Kidney (tissue), 14 donors: ENCODE measurements around the gene SRBD1. TPM values are rescaled to one million over a fixed set of nuclear protein-coding genes. Genes with fewer than 3 reads are reported as not detected.

Experiments
- DNase-seq, 5 donors: peaks; one replicate each; pipeline ENCODE4 v3.0.0-alpha.2; 2013 to 2020
- FAIRE-seq: peaks from 2 replicates; lab custom pipeline; 2012; peaks lifted over from hg19 to GRCh38; lab: Jason Lieb, UNC
- H3K27ac ChIP-seq, 2 donors: one replicate each; pipeline ENCODE4 v1.7.0; 2013; ENCODE audit warnings: low read depth in 2 of 2, low read length in 2 of 2, inconsistent platforms in 1 of 2
- H3K27me3 ChIP-seq: one replicate; pipeline ENCODE4 v1.7.1; 2013; ENCODE audit warnings: low read length, inconsistent platforms; ENCODE audit not compliant: control insufficient read depth, insufficient read depth
- H3K36me3 ChIP-seq, 3 donors: one replicate each; pipeline versions ENCODE4 v1.7.0 to v1.7.1; 2013; ENCODE audit warnings: low read length in 3 of 3, control low read depth in 1 of 3, inconsistent platforms in 1 of 3; ENCODE audit not compliant: insufficient read depth in 3 of 3, control insufficient read depth in 2 of 3
- H3K4me1 ChIP-seq, 3 donors: one replicate each; pipeline versions ENCODE4 v1.7.0 to v1.7.1; 2013; ENCODE audit warnings: low read length in 3 of 3, inconsistent platforms in 1 of 3, low read depth in 1 of 3; ENCODE audit not compliant: control insufficient read depth in 2 of 3, insufficient read depth in 2 of 3
- H3K4me3 ChIP-seq, 3 donors: one replicate each; pipeline versions ENCODE4 v1.7.0 to v1.8.1; 2013; ENCODE audit warnings: low read length in 3 of 3, control low read depth in 1 of 3, inconsistent platforms in 1 of 3
- H3K9ac ChIP-seq, 3 donors: one replicate each; pipeline versions ENCODE4 v1.7.0 to v1.7.1; 2013; ENCODE audit warnings: low read length in 3 of 3, control low read depth in 1 of 3, inconsistent platforms in 1 of 3
- H3K9me3 ChIP-seq, 3 donors: one replicate each; pipeline versions ENCODE4 v1.7.0 to v1.7.1; 2013; ENCODE audit warnings: low read length in 3 of 3, control low read depth in 1 of 3, inconsistent platforms in 1 of 3; ENCODE audit not compliant: control insufficient read depth in 2 of 3, insufficient read depth in 1 of 3
- CTCF ChIP-seq: IDR thresholded peaks from 3 replicates; pipeline ENCODE4 v1.5.1; 2012; ENCODE audit warnings: mild to moderate bottlenecking, moderate library complexity, borderline replicate concordance; ENCODE audit not compliant: insufficient read depth; ENCODE audit errors: extremely low read depth
- intact Hi-C: fragments of 100-400 bp; cut with DNase I; formaldehyde crosslinking; loops from one replicate; pipeline ENCODE4 v1.11.1; 2022
- polyA plus RNA-seq: library from polyadenylated mRNA; stranded (reverse); fragments of 350-450 nt; fragmentation: Illumina TruSeq; extraction: RNeasy Lipid Tissue Mini Kit (QIAGEN cat#74804); gene quantifications from one replicate; pipeline ENCODE4 v1.2.3, GENCODE V29; 2014; ENCODE audit warnings: low read depth, low replicate concordance; ENCODE audit not compliant: insufficient read depth
- total RNA-seq: library from RNA; stranded (reverse); fragmentation: NEBNext Ultra II Directional; extraction: Animal tissue kit (Norgen Biotek cat#: 25700); gene quantifications from one replicate; pipeline ENCODE4 v1.2.1, GENCODE V29; 2021
- donor health status: control.
- donor health status: control.
- donor health status: control.
- donor health status: control.
- donor health status: control.
- donor health status: DM: yes; HTN: yes; CAD: no.
- donor health status: Normal renal cell carcinoma (clear cell type).

The SRBD1 gene
- total and polyA plus RNA-seq, 2 donors from 2014 or later: 5.4 to 19.5 TPM

- Histone ChIP-seq H3K27me3 (no peaks in the 10 kb centered on the region), H3K9me3 (no peaks in the 10 kb centered on the region), H3K4me1 (no peaks in the 10 kb centered on the region), H3K27ac (no peak overlapping the region), H3K36me3 (no peaks in the 10 kb centered on the region), H3K9ac (no peak overlapping the region), H3K4me3 (no peak overlapping the region)
- DNase-seq (peak in 1 of 5 donors; percentile 53), FAIRE-seq (no peak)
- no peak for TF ChIP-seq CTCF
- intact Hi-C loops: no loop called here
These were observed 158.2 kb downstream of the SRBD1 start for GRCh38 chr2:45452866-45453265.

GRCh38 chr2:45450634-45451033, 160.4 kb downstream of the SRBD1 start:
- intact Hi-C loops: no loop called here
- no peak overlapping the region for H3K4me3 ChIP-seq
- no peak overlapping the region for H3K9ac ChIP-seq
- FAIRE-seq (no peak), DNase-seq (no peak)
- no peak overlapping the region for H3K27ac ChIP-seq
- H3K27me3 ChIP-seq: no peaks in the 10 kb centered on the region
- H3K4me1 ChIP-seq: no peaks in the 10 kb centered on the region
- no peaks in the 10 kb centered on the region for H3K9me3 ChIP-seq
- H3K36me3 ChIP-seq: no peaks in the 10 kb centered on the region
- no peak for TF ChIP-seq CTCF

GRCh38 chr2:45448217-45448616, 162.8 kb downstream of the SRBD1 start:
- FAIRE-seq (no peak), DNase-seq (no peak)
- no peak overlapping the region for H3K27ac ChIP-seq
- no peaks in the 10 kb centered on the region for H3K27me3 ChIP-seq
- H3K9ac ChIP-seq: no peak overlapping the region
- H3K4me3 ChIP-seq: no peak overlapping the region
- H3K9me3 ChIP-seq: no peaks in the 10 kb centered on the region
- no peaks in the 10 kb centered on the region for H3K36me3 ChIP-seq
- intact Hi-C loops: no loop called here
- TF ChIP-seq CTCF: no peak
- no peaks in the 10 kb centered on the region for H3K4me1 ChIP-seq

- DNase-seq: no peak
- no peak overlapping the region for H3K9ac ChIP-seq
- no peaks in the 10 kb centered on the region for H3K9me3 ChIP-seq
- H3K4me1 ChIP-seq: no peaks in the 10 kb centered on the region
- no peaks in the 10 kb centered on the region for H3K36me3 ChIP-seq
- no peak for TF ChIP-seq CTCF
- intact Hi-C loops: no loop called here
- H3K27me3 ChIP-seq: no peaks in the 10 kb centered on the region
- H3K27ac ChIP-seq: no peak overlapping the region
- no peak for FAIRE-seq
- H3K4me3 ChIP-seq: no peak overlapping the region
These were observed 165.1 kb downstream of the SRBD1 start for GRCh38 chr2:45446016-45446415.
